ENCODE data around the gene VAT1L. TPM values are rescaled to one million over a fixed set of nuclear protein-coding genes. Genes with fewer than 3 reads are reported as not detected.

The VAT1L gene
- total and polyA plus RNA-seq, 2 donors (not counting 1 experiment from before 2014, with no cell fraction given): not detected

GRCh38 chr16:77816293-77816692, 27.9 kb downstream of the VAT1L start:
- CTCF ChIA-PET: no interaction called here

GRCh38 chr16:77820340-77820739, 32.0 kb downstream of the VAT1L start:
- H3K4me2 ChIP-seq (replicated peaks; ENCODE audit: low read depth, low read length, poor library complexity, severe bottlenecking): no peak overlapping the region
- H3K4me3 ChIP-seq (ENCODE audit: control extremely low read depth in 1 of 5, extremely low read depth in 1 of 5, insufficient read depth in 1 of 5, low read depth in 2 of 5, low read length in 4 of 5): no peak overlapping the region
- CTCF ChIA-PET: no interaction called here
- H3K27me3 Mint-ChIP-seq: peaks cover 8% of the 10 kb centered on the region
- H3K27me3 ChIP-seq (replicated peaks in 1 of 4; ENCODE audit: control extremely low read depth in 1 of 4, control insufficient read depth in 3 of 4, insufficient read depth in 4 of 4, low read length in 3 of 4): no peaks in the 10 kb centered on the region
- no peaks in the 10 kb centered on the region for H3K79me2 ChIP-seq (ENCODE audit: control insufficient read depth, insufficient read depth, low read length)
- H3K9me3 ChIP-seq (ENCODE audit: control extremely low read depth in 1 of 3, control insufficient read depth in 2 of 3, insufficient read depth in 1 of 3, low read length in 2 of 3): no peaks in the 10 kb centered on the region
- H3K4me1 ChIP-seq (ENCODE audit: control insufficient read depth in 2 of 2, insufficient read depth in 2 of 2, low read length in 2 of 2): no peaks in the 10 kb centered on the region
- no peaks in the 10 kb centered on the region for H3K36me3 ChIP-seq (replicated peaks in 1 of 2; ENCODE audit: control extremely low read depth in 1 of 2, control insufficient read depth in 1 of 2, extremely low read depth in 1 of 2, insufficient read depth in 2 of 2, low read length in 1 of 2)
- no peaks in the 10 kb centered on the region for H3K4me1 Mint-ChIP-seq
- DNase-seq (no peak), ATAC-seq (ENCODE audit: low read depth) (no peak)
- no peaks in the 10 kb centered on the region for H4K20me1 ChIP-seq (ENCODE audit: control insufficient read depth, insufficient read depth, low read length, poor library complexity, severe bottlenecking)
- POLR2A ChIA-PET: no interaction called here
- no peak overlapping the region for H2AFZ ChIP-seq (ENCODE audit: insufficient read depth, low read depth, low read length, poor library complexity, severe bottlenecking)
- no peak overlapping the region for H3K27ac Mint-ChIP-seq
- H3K9ac ChIP-seq (ENCODE audit: low read length): no peak overlapping the region
- no peak overlapping the region for H3K4me3 Mint-ChIP-seq
- intact Hi-C loops (cut with micrococcal nuclease): no loop called here
- no peaks in the 10 kb centered on the region for H3K9me3 Mint-ChIP-seq (ENCODE audit: insufficient read depth)
- 50% methylated on average over 1 of the region's 3 CpGs for WGBS (ENCODE audit: insufficient coverage)
- H3K27ac ChIP-seq (ENCODE audit: low read length in 2 of 2): no peak overlapping the region
- TF ChIP-seq CTCF (IDR thresholded peaks at IDR 0.05) (no peak), EZH2 (IDR thresholded peaks at IDR 0.05; ENCODE audit: borderline replicate concordance, insufficient read depth, low read depth, low read length, poor library complexity, severe bottlenecking) (no peak)

More at GRCh38 chr16:77816293-77816692, 27.9 kb downstream of the VAT1L start:
- Mint-ChIP-seq H3K4me1 (no peaks in the 10 kb centered on the region), H3K4me3 (no peak overlapping the region), H3K9me3 (ENCODE audit: insufficient read depth) (no peaks in the 10 kb centered on the region), H3K27me3 (peaks cover 13% of the 10 kb centered on the region), H3K27ac (no peak overlapping the region)
- no peaks in the 10 kb centered on the region for H3K36me3 ChIP-seq (replicated peaks in 1 of 2; ENCODE audit: control extremely low read depth in 1 of 2, control insufficient read depth in 1 of 2, extremely low read depth in 1 of 2, insufficient read depth in 2 of 2, low read length in 1 of 2)
- H4K20me1 ChIP-seq (ENCODE audit: control insufficient read depth, insufficient read depth, low read length, poor library complexity, severe bottlenecking): no peaks in the 10 kb centered on the region
- no peak for DNase-seq
- no peak overlapping the region for H3K27ac ChIP-seq (ENCODE audit: low read length in 2 of 2)
- TF ChIP-seq CTCF (IDR thresholded peaks at IDR 0.05): no peak
- no peak for TF ChIP-seq EZH2 (IDR thresholded peaks at IDR 0.05; ENCODE audit: borderline replicate concordance, insufficient read depth, low read depth, low read length, poor library complexity, severe bottlenecking)
- H3K27me3 ChIP-seq (replicated peaks in 1 of 4; ENCODE audit: control extremely low read depth in 1 of 4, control insufficient read depth in 3 of 4, insufficient read depth in 4 of 4, low read length in 3 of 4): no peaks in the 10 kb centered on the region
- H3K4me1 ChIP-seq (ENCODE audit: control insufficient read depth in 2 of 2, insufficient read depth in 2 of 2, low read length in 2 of 2): no peaks in the 10 kb centered on the region
- intact Hi-C loops (cut with micrococcal nuclease): no loop called here
- no peak overlapping the region for H2AFZ ChIP-seq (ENCODE audit: insufficient read depth, low read depth, low read length, poor library complexity, severe bottlenecking)
- H3K79me2 ChIP-seq (ENCODE audit: control insufficient read depth, insufficient read depth, low read length): no peaks in the 10 kb centered on the region
- no peak overlapping the region for H3K4me2 ChIP-seq (replicated peaks; ENCODE audit: low read depth, low read length, poor library complexity, severe bottlenecking)
- H3K9ac ChIP-seq (ENCODE audit: low read length): no peak overlapping the region
- POLR2A ChIA-PET: no interaction called here
- no peaks in the 10 kb centered on the region for H3K9me3 ChIP-seq (ENCODE audit: control extremely low read depth in 1 of 3, control insufficient read depth in 2 of 3, insufficient read depth in 1 of 3, low read length in 2 of 3)
- no peak for ATAC-seq (ENCODE audit: low read depth)
- H3K4me3 ChIP-seq (ENCODE audit: control extremely low read depth in 1 of 5, extremely low read depth in 1 of 5, insufficient read depth in 1 of 5, low read depth in 2 of 5, low read length in 4 of 5): no peak overlapping the region

Measured in B cell (primary cell).